Measurements from ENCODE around the gene ANO6.

The ANO6 gene

DNA sequence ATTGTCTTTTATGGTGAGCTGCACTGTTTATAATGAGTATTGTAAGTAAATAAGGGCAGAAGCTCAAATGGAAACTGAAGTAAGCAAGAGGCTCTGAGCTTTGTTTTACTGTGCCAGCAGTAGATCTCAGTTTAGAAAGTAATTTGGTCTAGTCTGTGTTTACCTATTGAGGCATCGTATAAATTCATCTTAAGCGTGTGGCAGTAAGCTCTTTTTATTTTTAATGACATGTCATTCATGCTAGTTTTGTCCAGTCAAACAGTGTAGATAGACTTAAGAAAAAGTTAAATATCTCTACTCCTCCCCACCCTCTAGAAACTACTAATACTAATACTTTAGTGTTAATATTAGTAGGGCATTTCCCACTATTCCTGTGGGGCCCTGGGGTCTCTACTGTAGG is 2.0 kb downstream of the ANO6 start:
- peaks cover 22% of the 10 kb centered on the region for H3K4me1 ChIP-seq
- no peaks in the 10 kb centered on the region for H3K9me3 ChIP-seq
- H3K4me3 ChIP-seq = peak overlapping the region; percentile 78
- H3K27me3 ChIP-seq (ENCODE audit: low read depth) = no peaks in the 10 kb centered on the region
- no peak for DNase-seq (ENCODE audit: low spot score in 2 of 2)
- H3K36me3 ChIP-seq (replicated peaks) = no peaks in the 10 kb centered on the region
- in situ Hi-C loops (cut with MboI; ENCODE audit: low sequenced_read_pairs) = no loop called here

DNA sequence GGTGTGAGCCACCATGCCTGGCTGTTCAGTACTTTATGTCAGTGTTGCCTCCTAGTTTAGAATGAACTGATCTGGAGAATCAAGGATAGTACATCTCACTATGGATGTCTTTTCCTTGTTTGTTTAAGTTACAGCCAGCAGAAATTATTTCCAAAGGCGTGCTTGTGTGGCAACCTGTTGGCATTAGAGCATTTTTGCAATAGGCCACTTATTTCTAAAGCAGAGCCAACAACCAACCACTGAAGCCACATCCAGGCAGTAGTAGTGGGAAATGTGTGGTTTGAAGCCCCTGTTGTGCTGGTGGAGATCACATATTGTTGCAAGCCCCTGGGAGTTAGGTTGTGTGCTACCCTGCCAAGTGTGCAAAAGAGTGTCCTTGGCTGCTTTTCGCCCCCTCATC is 3.7 kb downstream of the ANO6 start:
- in situ Hi-C loops (cut with MboI; ENCODE audit: low sequenced_read_pairs) = no loop called here
- H3K27me3 ChIP-seq (ENCODE audit: low read depth) = no peaks in the 10 kb centered on the region
- H3K9me3 ChIP-seq = no peaks in the 10 kb centered on the region
- no peak for DNase-seq (ENCODE audit: low spot score in 2 of 2)
- H3K4me1 ChIP-seq = peaks cover 37% of the 10 kb centered on the region
- H3K4me3 ChIP-seq = no peak overlapping the region
- H3K36me3 ChIP-seq (replicated peaks) = no peaks in the 10 kb centered on the region

GRCh38 chr12:45220363-45220931 is 4.6 kb downstream of the ANO6 start:
- no peaks in the 10 kb centered on the region for H3K27me3 ChIP-seq (ENCODE audit: low read depth)
- no peak overlapping the region for H3K4me3 ChIP-seq
- in situ Hi-C loops (cut with MboI; ENCODE audit: low sequenced_read_pairs) = no loop called here
- H3K9me3 ChIP-seq = no peaks in the 10 kb centered on the region
- no peaks in the 10 kb centered on the region for H3K36me3 ChIP-seq (replicated peaks)
- peaks cover 34% of the 10 kb centered on the region for H3K4me1 ChIP-seq
- no peak for DNase-seq (ENCODE audit: low spot score in 2 of 2)

DNA sequence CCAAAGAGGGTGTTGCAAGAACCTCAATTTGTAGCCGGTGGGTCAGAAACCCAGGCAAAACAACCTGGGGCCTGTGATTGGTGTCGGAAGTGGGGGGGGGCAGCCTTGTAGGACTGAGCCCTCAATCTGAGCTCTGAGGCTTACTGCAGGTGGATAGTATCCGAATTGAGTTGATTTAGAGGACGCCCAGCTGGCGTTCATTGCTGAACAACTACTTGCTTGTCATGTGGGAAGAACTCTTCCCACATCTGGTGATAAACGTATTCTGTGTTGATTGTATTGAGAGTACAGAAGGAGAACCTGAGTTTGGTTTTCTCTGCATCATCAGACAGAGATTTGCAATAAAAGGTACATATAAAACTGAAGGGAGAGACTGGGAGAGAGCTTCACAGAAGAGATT is 5.1 kb downstream of the ANO6 start:
- no peak for DNase-seq (ENCODE audit: low spot score in 2 of 2)
- Histone ChIP-seq H3K4me1 (peaks cover 37% of the 10 kb centered on the region), H3K27me3 (ENCODE audit: low read depth) (no peaks in the 10 kb centered on the region), H3K36me3 (replicated peaks) (no peaks in the 10 kb centered on the region), H3K9me3 (no peaks in the 10 kb centered on the region), H3K4me3 (no peak overlapping the region)
- in situ Hi-C loops (cut with MboI; ENCODE audit: low sequenced_read_pairs) = no loop called here

DNA sequence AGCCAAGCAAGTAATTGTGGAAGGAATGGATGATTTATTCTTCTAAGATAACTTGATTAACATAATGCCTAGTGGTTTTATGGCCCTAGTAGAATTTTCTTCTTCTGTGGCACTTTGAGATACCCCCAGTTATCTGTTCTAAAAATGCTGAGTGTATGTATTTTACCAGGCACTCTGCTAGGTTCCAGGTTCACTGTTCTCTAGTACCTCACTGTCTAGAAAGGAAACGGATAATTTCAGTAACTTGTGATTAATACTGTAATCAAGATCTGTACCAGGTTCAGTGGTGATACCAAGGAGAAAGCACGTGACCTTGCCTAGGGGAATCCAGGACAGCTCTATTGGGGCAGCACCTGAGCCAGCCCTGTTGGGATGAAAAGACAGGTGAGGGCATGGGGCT is 8.0 kb downstream of the ANO6 start:
- Histone ChIP-seq H3K9me3 (no peaks in the 10 kb centered on the region), H3K27me3 (ENCODE audit: low read depth) (no peaks in the 10 kb centered on the region), H3K36me3 (replicated peaks) (no peaks in the 10 kb centered on the region), H3K4me3 (no peak overlapping the region), H3K4me1 (peaks cover 33% of the 10 kb centered on the region)
- in situ Hi-C loops (cut with MboI; ENCODE audit: low sequenced_read_pairs) = no loop called here
- no peak for DNase-seq (ENCODE audit: low spot score in 2 of 2)

DNA sequence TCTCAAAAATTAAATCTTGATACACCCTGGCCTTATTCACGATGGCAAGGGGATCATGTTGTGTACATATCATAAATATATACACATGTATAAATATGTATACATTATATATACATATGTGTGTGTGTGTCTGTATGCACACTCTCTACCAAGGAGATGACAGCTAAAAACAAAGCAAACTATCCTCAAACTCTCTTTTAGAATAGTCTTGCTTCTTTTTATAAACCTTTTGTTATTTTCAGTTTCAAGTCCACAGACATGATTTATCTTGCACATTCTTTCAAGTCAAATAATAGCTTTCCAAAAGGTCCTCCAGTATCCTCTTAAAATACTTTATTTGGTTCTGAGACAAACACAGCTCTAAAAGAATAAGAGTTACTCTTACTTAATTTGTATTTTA is 8.4 kb downstream of the ANO6 start:
- no peak for DNase-seq (ENCODE audit: low spot score in 2 of 2)
- in situ Hi-C loops (cut with MboI; ENCODE audit: low sequenced_read_pairs) = no loop called here
- Histone ChIP-seq H3K4me3 (no peak overlapping the region), H3K36me3 (replicated peaks) (no peaks in the 10 kb centered on the region), H3K27me3 (ENCODE audit: low read depth) (no peaks in the 10 kb centered on the region), H3K9me3 (no peaks in the 10 kb centered on the region), H3K4me1 (peaks cover 31% of the 10 kb centered on the region)

GRCh38 chr12:45226021-45226420 is 10.1 kb downstream of the ANO6 start:
- no peaks in the 10 kb centered on the region for H3K27me3 ChIP-seq (ENCODE audit: low read depth)
- no peaks in the 10 kb centered on the region; the same call in 1 of the 2 replicates for H3K36me3 ChIP-seq (replicated peaks)
- no peak overlapping the region for H3K4me3 ChIP-seq
- no peak for DNase-seq (ENCODE audit: low spot score in 2 of 2)
- in situ Hi-C loops (cut with MboI; ENCODE audit: low sequenced_read_pairs) = no loop called here
- H3K9me3 ChIP-seq = no peaks in the 10 kb centered on the region
- H3K4me1 ChIP-seq = peaks cover 23% of the 10 kb centered on the region

DNA sequence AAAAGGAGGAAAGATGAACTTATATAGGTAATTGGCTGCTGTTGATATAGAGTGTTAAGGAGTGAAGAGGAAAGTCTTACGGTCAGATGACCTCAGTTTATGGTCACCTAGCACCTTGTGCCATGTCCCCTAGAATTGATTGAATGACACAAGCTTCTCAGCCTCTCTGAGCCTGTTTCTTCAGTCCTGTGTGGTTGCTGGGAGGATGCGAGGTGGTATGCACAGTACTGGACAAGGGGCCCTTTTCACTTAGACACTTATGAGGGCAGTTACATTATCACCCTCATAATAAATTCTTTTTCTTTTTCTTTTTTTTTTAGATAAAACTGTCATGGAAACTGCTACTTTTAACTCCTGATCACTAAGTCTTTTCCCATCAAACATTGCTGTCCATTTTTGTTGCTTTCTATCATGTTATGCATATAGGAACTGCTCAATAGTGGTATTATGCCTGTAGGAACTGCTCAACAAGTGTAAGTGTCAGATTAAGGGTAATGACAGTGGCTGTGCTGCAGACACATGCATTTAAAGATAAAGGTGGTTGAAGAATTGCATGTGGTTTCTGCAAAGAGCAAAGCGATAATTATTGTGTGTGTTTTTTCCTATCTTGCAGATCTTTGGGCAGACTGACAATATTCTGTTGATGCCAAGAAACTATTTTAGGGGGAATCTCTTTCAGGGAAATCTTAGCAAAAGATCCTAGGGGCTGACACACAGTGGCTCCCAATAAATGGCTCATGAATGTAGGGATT is 11.6 kb downstream of the ANO6 start:
- Histone ChIP-seq H3K36me3 (replicated peaks) (no peaks in the 10 kb centered on the region; the same call in 1 of the 2 replicates), H3K4me3 (no peak overlapping the region), H3K9me3 (no peaks in the 10 kb centered on the region), H3K4me1 (peaks cover 38% of the 10 kb centered on the region), H3K27me3 (ENCODE audit: low read depth) (no peaks in the 10 kb centered on the region)
- no peak for DNase-seq (ENCODE audit: low spot score in 2 of 2)
- in situ Hi-C loops (cut with MboI; ENCODE audit: low sequenced_read_pairs) = no loop called here

DNA sequence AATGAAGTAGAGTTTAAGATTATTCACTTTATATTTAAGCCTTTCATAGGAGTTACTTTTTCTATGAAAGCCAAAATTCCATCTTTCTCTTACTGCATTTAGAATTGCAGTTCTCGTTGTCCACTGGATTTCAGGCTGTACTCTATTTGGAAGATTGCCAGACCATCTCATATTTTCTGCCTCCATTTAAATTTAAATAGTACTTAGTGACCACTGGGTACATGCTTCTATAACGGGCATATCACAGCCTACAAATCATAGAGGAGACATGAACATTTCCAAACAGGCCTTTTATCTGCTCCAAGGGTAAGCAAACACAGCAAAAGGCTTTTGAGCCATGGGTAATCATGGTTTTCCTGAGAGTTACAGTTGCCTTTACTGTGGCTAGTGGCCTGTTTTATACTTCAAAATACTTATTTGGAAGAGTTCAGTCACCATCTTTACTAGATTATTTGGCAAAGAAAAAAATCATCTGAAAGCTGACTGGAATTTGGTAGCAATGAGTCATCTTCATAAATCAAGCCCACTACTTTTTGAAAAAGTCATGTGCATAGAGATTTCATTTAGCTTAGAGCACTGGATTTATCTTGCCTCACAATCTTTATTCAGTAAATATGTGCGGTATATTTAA is 15.7 kb downstream of the ANO6 start:
- no peaks in the 10 kb centered on the region; the same call in 1 of the 2 replicates for H3K36me3 ChIP-seq (replicated peaks)
- peaks cover 47% of the 10 kb centered on the region for H3K4me1 ChIP-seq
- H3K4me3 ChIP-seq = no peak overlapping the region
- peak in 1 of 2 experiments; percentile 45 for DNase-seq (ENCODE audit: low spot score in 2 of 2)
- no peaks in the 10 kb centered on the region for H3K27me3 ChIP-seq (ENCODE audit: low read depth)
- no peaks in the 10 kb centered on the region for H3K9me3 ChIP-seq
- in situ Hi-C loops (cut with MboI; ENCODE audit: low sequenced_read_pairs) = no loop called here

- H3K27me3 ChIP-seq (ENCODE audit: low read depth) = no peaks in the 10 kb centered on the region
- no peak for DNase-seq (ENCODE audit: low spot score in 2 of 2)
- no peaks in the 10 kb centered on the region for H3K9me3 ChIP-seq
- H3K4me3 ChIP-seq = no peak overlapping the region
- in situ Hi-C loops (cut with MboI; ENCODE audit: low sequenced_read_pairs) = no loop called here
- H3K4me1 ChIP-seq = peaks cover 47% of the 10 kb centered on the region
- H3K36me3 ChIP-seq (replicated peaks) = no peaks in the 10 kb centered on the region; the same call in 1 of the 2 replicates
Measured at GRCh38 chr12:45232146-45232755, 16.4 kb downstream of the ANO6 start.

DNA sequence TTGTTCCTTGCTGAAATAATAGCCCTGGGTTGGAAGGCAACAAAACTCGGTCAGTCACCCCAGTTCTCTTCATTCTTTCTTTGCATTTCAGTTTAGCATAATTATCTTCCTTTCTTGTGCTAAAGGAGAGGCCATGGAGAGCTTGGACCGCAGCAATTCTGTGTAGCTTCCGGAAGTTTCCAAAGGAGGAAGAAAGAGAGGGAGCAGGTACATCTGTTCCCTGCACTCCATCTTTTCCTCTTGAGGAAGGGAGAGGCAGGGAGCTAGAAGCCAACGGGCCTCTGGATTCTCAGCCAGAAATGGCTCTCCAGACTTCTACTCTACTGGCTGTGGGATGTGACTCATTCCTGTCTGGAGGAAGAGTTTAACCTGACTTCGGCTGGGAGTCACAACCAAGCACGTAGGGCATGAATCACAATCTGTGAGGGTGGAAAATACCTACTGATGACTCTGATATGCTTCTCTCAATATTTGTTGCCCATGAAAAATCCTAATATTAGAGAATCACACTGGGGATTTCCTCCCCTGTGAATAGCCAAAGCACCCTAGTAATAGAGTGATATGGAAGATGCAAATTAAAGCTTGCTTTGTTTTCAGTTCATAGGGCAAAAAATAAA is 17.0 kb downstream of the ANO6 start:
- Histone ChIP-seq H3K4me3 (no peak overlapping the region), H3K27me3 (ENCODE audit: low read depth) (no peaks in the 10 kb centered on the region), H3K9me3 (no peaks in the 10 kb centered on the region), H3K4me1 (peaks cover 45% of the 10 kb centered on the region), H3K36me3 (replicated peaks) (no peaks in the 10 kb centered on the region; the same call in 1 of the 2 replicates)
- peak; percentile 70 to 91 for DNase-seq (ENCODE audit: low spot score in 2 of 2)
- in situ Hi-C loops (cut with MboI; ENCODE audit: low sequenced_read_pairs) = no loop called here

- H3K36me3 ChIP-seq (replicated peaks) = no peaks in the 10 kb centered on the region; the same call in 1 of the 2 replicates
- no peaks in the 10 kb centered on the region for H3K9me3 ChIP-seq
- peaks cover 45% of the 10 kb centered on the region for H3K4me1 ChIP-seq
- no peaks in the 10 kb centered on the region for H3K27me3 ChIP-seq (ENCODE audit: low read depth)
- H3K4me3 ChIP-seq = no peak overlapping the region
- in situ Hi-C loops (cut with MboI; ENCODE audit: low sequenced_read_pairs) = no loop called here
- DNase-seq (ENCODE audit: low spot score in 2 of 2) = peak; percentile 32 to 43
Measured at GRCh38 chr12:45234139-45234865, 18.4 kb downstream of the ANO6 start.

All from HAP-1 (cell line).